Lung (tissue), 12 donors: ENCODE data around the gene SLC15A1. TPM values are rescaled to one million over a fixed set of nuclear protein-coding genes. Genes with fewer than 3 reads are reported as not detected.

Source experiments
- ATAC-seq: fragments of 200-7000 bp; cut with Tn5 transposase; one replicate; pipeline ENCODE4 v1.9.1; 2020; ENCODE audit warnings: moderate number of reproducible peaks; ENCODE audit not compliant: insufficient read depth, low FRiP score
- DNase-seq, 3 donors: peaks; one replicate each; pipeline ENCODE4 v3.0.0-alpha.2; 2013 to 2017
- H3K27ac ChIP-seq, 2 donors: one replicate each; pipeline ENCODE4 v1.5.1; 2013; ENCODE audit warnings: mild to moderate bottlenecking in 2 of 2, moderate library complexity in 2 of 2, control low read depth in 1 of 2, inconsistent platforms in 1 of 2, low read depth in 1 of 2, low read length in 1 of 2
- H3K27me3 ChIP-seq, 3 donors: one replicate each; pipeline ENCODE4 v1.5.1; 2013; ENCODE audit warnings: low read length in 2 of 3; ENCODE audit not compliant: control insufficient read depth in 3 of 3, insufficient read depth in 3 of 3
- H3K36me3 ChIP-seq, 4 donors: one replicate each; pipeline ENCODE4 v1.5.1; 2013; ENCODE audit warnings: low read length in 4 of 4, mild to moderate bottlenecking in 1 of 4, moderate library complexity in 1 of 4; ENCODE audit not compliant: control insufficient read depth in 4 of 4, insufficient read depth in 4 of 4
- H3K4me1 ChIP-seq, 5 donors: one replicate each; pipeline ENCODE4 v1.5.1; 2013; ENCODE audit warnings: low read length in 5 of 5, mild to moderate bottlenecking in 2 of 5, moderate library complexity in 1 of 5; ENCODE audit not compliant: control insufficient read depth in 5 of 5, insufficient read depth in 5 of 5
- H3K4me3 ChIP-seq: one replicate; pipeline ENCODE4 v1.5.1; 2013; ENCODE audit warnings: mild to moderate bottlenecking, control low read depth, moderate library complexity
- H3K9ac ChIP-seq, 2 donors: one replicate each; pipeline ENCODE4 v1.5.1; 2013; ENCODE audit warnings: low read length in 2 of 2, control low read depth in 1 of 2; ENCODE audit not compliant: insufficient read depth in 1 of 2
- H3K9me3 ChIP-seq, 4 donors: one replicate each; pipeline ENCODE4 v1.5.1; 2013; ENCODE audit warnings: low read length in 3 of 4, mild to moderate bottlenecking in 1 of 4, moderate library complexity in 1 of 4; ENCODE audit not compliant: control insufficient read depth in 4 of 4, insufficient read depth in 3 of 4
- CTCF ChIP-seq: IDR thresholded peaks from 2 replicates; pipeline ENCODE4 v1.5.1; 2012; ENCODE audit warnings: mild to moderate bottlenecking; ENCODE audit errors: control extremely low read depth, extremely low read depth
- WGBS, 2 donors: extraction: QIAGEN DNeasy Blood & Tissue Kit; methylation state at CpG; one replicate each; pipeline ENCODE4 v1.1.7; 2013; 5-methylcytosine and 5-hydroxymethylcytosine counted together
- polyA plus RNA-seq, 2 donors: library from polyadenylated mRNA; stranded (reverse); fragments of 200-250 nt; gene quantifications; one replicate each; pipeline ENCODE4 v1.2.1, GENCODE V29; 2013
- total RNA-seq, 2 donors: library from RNA; depleted of rRNA in 1 of 2; stranded (reverse); fragments of >200 nt in 1 of 2; gene quantifications; one replicate each; pipeline ENCODE4 v1.2.1, GENCODE V29; 2014 to 2021
- donor health status: control.
- donor health status: control.
- donor health status: Bipolar disorder and iron deficiency.
- donor health status: healthy.
- donor health status: DM: yes; HTN: yes; CAD: no.

The SLC15A1 gene
- total and polyA plus RNA-seq, 4 donors: 0.01 to 1.4 (median 0.31) TPM; not detected in 1

- ATAC-seq: no peak
- Histone ChIP-seq H3K9me3 (peaks cover 0 to 3% (median 0%) of the 10 kb centered on the region in 4 donors), H3K4me3 (no peak overlapping the region), H3K27me3 (no peaks in the 10 kb centered on the region), H3K4me1 (no peaks in the 10 kb centered on the region), H3K9ac (no peak overlapping the region), H3K36me3 (no peaks in the 10 kb centered on the region), H3K27ac (no peak overlapping the region)
- WGBS, 2 donors: 95% methylated on average over 23 of the region's 23 CpGs
- DNase-seq: no peak
- TF ChIP-seq CTCF: no peak
Measured at GRCh38 chr13:98730441-98730840, 22.0 kb downstream of the SLC15A1 start.

- H3K9ac ChIP-seq: no peak overlapping the region
- H3K4me1 ChIP-seq: no peaks in the 10 kb centered on the region
- no peak overlapping the region for H3K4me3 ChIP-seq
- 37 to 56% methylated on average over 8 of the region's 8 CpGs for WGBS, 2 donors
- TF ChIP-seq CTCF: no peak
- H3K27ac ChIP-seq: no peak overlapping the region
- ATAC-seq: no peak
- H3K36me3 ChIP-seq: no peaks in the 10 kb centered on the region
- no peaks in the 10 kb centered on the region for H3K27me3 ChIP-seq
- H3K9me3 ChIP-seq: peaks cover 0 to 3% (median 0%) of the 10 kb centered on the region in 4 donors
- DNase-seq: no peak
Measured at GRCh38 chr13:98729658-98730057, 22.8 kb downstream of the SLC15A1 start.

- 71 to 73% methylated on average over 3 of the region's 3 CpGs for WGBS, 2 donors
- Histone ChIP-seq H3K36me3 (no peaks in the 10 kb centered on the region), H3K9ac (no peak overlapping the region), H3K4me3 (no peak overlapping the region), H3K27ac (no peak overlapping the region), H3K4me1 (no peaks in the 10 kb centered on the region), H3K27me3 (no peaks in the 10 kb centered on the region), H3K9me3 (peaks cover 0 to 1% (median 0%) of the 10 kb centered on the region in 4 donors)
- no peak for ATAC-seq
- TF ChIP-seq CTCF: no peak
- no peak for DNase-seq
Measured at GRCh38 chr13:98722958-98723357, 29.5 kb downstream of the SLC15A1 start.

- WGBS, 2 donors: 88 to 96% methylated on average over 11 of the region's 11 CpGs
- H3K4me1 ChIP-seq: no peaks in the 10 kb centered on the region
- TF ChIP-seq CTCF: no peak
- H3K27me3 ChIP-seq: no peaks in the 10 kb centered on the region
- DNase-seq: no peak
- no peak overlapping the region for H3K27ac ChIP-seq
- H3K36me3 ChIP-seq: no peaks in the 10 kb centered on the region
- H3K9ac ChIP-seq: no peak overlapping the region
- H3K9me3 ChIP-seq: peaks cover 0 to 1% (median 0%) of the 10 kb centered on the region in 4 donors
- no peak for ATAC-seq
- no peak overlapping the region for H3K4me3 ChIP-seq
Measured at GRCh38 chr13:98721825-98722510, 30.5 kb downstream of the SLC15A1 start.
